Suppressor macrophage (primary cell): ENCODE data around the gene TRIM33.
"Not testable (repeated sequence)": the region's sequence is repeated elsewhere in the genome, so short reads cannot be mapped to it uniquely, and the experiment has no call there.

Experiments
- DNase-seq, 4 experiments: peaks; one replicate each; pipeline ENCODE4 v3.0.0-alpha.2; 2020 to 2022

TRIM33 gene

GRCh38 chr1:114466334-114467014, 44.5 kb downstream of the TRIM33 start:
- DNase-seq: no peak

- no peak for DNase-seq
These were observed 48.0 kb downstream of the TRIM33 start for GRCh38 chr1:114462963-114463362.

- DNase-seq: no peak
These were observed 48.7 kb downstream of the TRIM33 start for GRCh38 chr1:114462341-114462740.

GRCh38 chr1:114458237-114458777, 52.7 kb downstream of the TRIM33 start:
- DNase-seq: peak; percentile 77 to 95 (median 86)

GRCh38 chr1:114457675-114458236, 53.2 kb downstream of the TRIM33 start:
- DNase-seq: peak; percentile 25 to 63 (median 44)

- no peak for DNase-seq
These were observed 54.4 kb downstream of the TRIM33 start for GRCh38 chr1:114456586-114456985.

GRCh38 chr1:114455102-114455785, 55.8 kb downstream of the TRIM33 start:
- DNase-seq: peak; percentile 38 to 87 (median 66)

- no peak for DNase-seq
These were observed 56.5 kb downstream of the TRIM33 start for GRCh38 chr1:114454539-114454938.

GRCh38 chr1:114453361-114453784, 57.6 kb downstream of the TRIM33 start:
- no peak for DNase-seq

GRCh38 chr1:114448370-114449036, 62.5 kb downstream of the TRIM33 start:
- DNase-seq: no peak

GRCh38 chr1:114446198-114446597, 64.8 kb downstream of the TRIM33 start:
- no peak for DNase-seq

GRCh38 chr1:114443226-114443625, 67.8 kb downstream of the TRIM33 start:
- not testable (repeated sequence) for DNase-seq

GRCh38 chr1:114441332-114441731, 69.7 kb downstream of the TRIM33 start:
- DNase-seq: no peak

GRCh38 chr1:114439369-114439768, 71.6 kb downstream of the TRIM33 start:
- no peak for DNase-seq

GRCh38 chr1:114437812-114438211, 73.2 kb downstream of the TRIM33 start:
- no peak for DNase-seq

- no peak for DNase-seq
These were observed 74.2 kb downstream of the TRIM33 start for GRCh38 chr1:114436799-114437198.

- no peak for DNase-seq
These were observed 75.8 kb downstream of the TRIM33 start for GRCh38 chr1:114435088-114435715.

GRCh38 chr1:114431026-114431425, 80.0 kb downstream of the TRIM33 start:
- no peak for DNase-seq

GRCh38 chr1:114428083-114428754, 82.8 kb downstream of the TRIM33 start:
- peak; percentile 20 to 58 (median 44) for DNase-seq

- no peak for DNase-seq
These were observed 83.4 kb downstream of the TRIM33 start for GRCh38 chr1:114427612-114428011.

- no peak for DNase-seq
These were observed 87.5 kb downstream of the TRIM33 start for GRCh38 chr1:114423455-114423854.

GRCh38 chr1:114418948-114419347, 92.1 kb downstream of the TRIM33 start:
- DNase-seq: not testable (repeated sequence)
